GM12878 (cell line): Measurements from ENCODE around the gene SLC23A1. TPM values are rescaled to one million over a fixed set of nuclear protein-coding genes. Genes with fewer than 3 reads are reported as not detected.

Source experiments
- CBFB ChIP-seq: IDR thresholded peaks from 2 replicates; pipeline ENCODE4 v1.6.1; 2016; ENCODE audit warnings: antibody characterized with exemption, low read depth
- CBX3 ChIP-seq: fragments of 200-600 bp; sonication (generic); IDR thresholded peaks from 2 replicates; pipeline ENCODE4 v1.6.1; 2016; ENCODE audit warnings: low read depth, borderline replicate concordance
- HSF1 ChIP-seq: fragments of 150-350 bp; IDR thresholded peaks from 2 replicates; pipeline ENCODE4 v1.6.1; 2014; ENCODE audit warnings: mild to moderate bottlenecking, low read depth, low read length
- JUND ChIP-seq: IDR thresholded peaks from 2 replicates; pipeline ENCODE4 v1.6.1; 2012; ENCODE audit warnings: low read depth, mild to moderate bottlenecking, low read length, improper control_type of control experiment, moderate library complexity
- MEF2B ChIP-seq: fragments of 450-650 bp; IDR thresholded peaks from 2 replicates; pipeline ENCODE4 v1.6.1; 2018; ENCODE audit warnings: mild to moderate bottlenecking, moderate library complexity; ENCODE audit not compliant: partially characterized antibody, poor library complexity, severe bottlenecking
- MTA2 ChIP-seq: fragments of 450-650 bp; IDR thresholded peaks from 2 replicates; pipeline ENCODE4 v1.6.1; 2016; ENCODE audit warnings: low read depth, mild to moderate bottlenecking, moderate library complexity
- PAX8 ChIP-seq: fragments of 450-650 bp; IDR thresholded peaks from 2 replicates; pipeline ENCODE4 v1.6.1; 2017; ENCODE audit warnings: mild to moderate bottlenecking, moderate library complexity
- PRDM15 ChIP-seq: fragments of 450-650 bp; formaldehyde crosslinking; IDR thresholded peaks from 2 replicates; pipeline ENCODE4 v1.4.0; 2020; ENCODE audit warnings: mild to moderate bottlenecking, moderate library complexity
- RFX5 ChIP-seq: IDR thresholded peaks from 2 replicates; pipeline ENCODE4 v1.6.1; 2011; ENCODE audit warnings: low read depth, low read length, improper control_type of control experiment
- SMAD5 ChIP-seq: IDR thresholded peaks from 2 replicates; pipeline ENCODE4 v1.6.1; 2016; ENCODE audit warnings: antibody characterized with exemption, low read depth
- SPI1 ChIP-seq: IDR thresholded peaks from 2 replicates; pipeline ENCODE4 v1.6.1; 2011; ENCODE audit warnings: low read depth, mild to moderate bottlenecking, low read length, moderate library complexity, borderline replicate concordance; ENCODE audit not compliant: insufficient read depth
- TARDBP ChIP-seq: IDR thresholded peaks from 2 replicates; pipeline ENCODE4 v1.6.1; 2016; ENCODE audit warnings: borderline replicate concordance
- TBL1XR1 ChIP-seq: IDR thresholded peaks from 2 replicates; pipeline ENCODE4 v1.6.1; 2012; ENCODE audit warnings: low read depth, low read length, improper control_type of control experiment
- ZBTB40 ChIP-seq: fragments of 450-650 bp; IDR thresholded peaks from 2 replicates; pipeline ENCODE4 v1.6.1; 2016; ENCODE audit warnings: mild to moderate bottlenecking, moderate library complexity, borderline replicate concordance
- ZNF592 ChIP-seq: fragments of 450-650 bp; IDR thresholded peaks from 2 replicates; pipeline ENCODE4 v1.6.1; 2017; ENCODE audit warnings: mild to moderate bottlenecking, moderate library complexity
- polyA plus RNA-seq, 11 experiments: library from polyadenylated mRNA; depleted of rRNA in 4 of 11; unstranded in 6 of 11; stranded (reverse) in 5 of 11; fragments of >200 nt; fragmentation: Nextera tagmentation in 4 of 11; fragmentation: Illumina TruSeq in 1 of 11; extraction: Ambion mirVana in 4 of 11; extraction: Trizol in 1 of 11; gene quantifications; 1 replicate in 1 of 11; 2 replicates in 10 of 11; pipeline versions ENCODE4 v1.2.1 to v1.2.3, GENCODE V29; 2011 to 2016; ENCODE audit warnings: inconsistent platforms in 2 of 11, missing spikeins in 2 of 11, low read depth in 1 of 11
- total RNA-seq, 4 experiments: library from RNA; depleted of rRNA in 3 of 4; stranded (reverse); fragments of >200 nt in 3 of 4; fragmentation: Illumina TruSeq in 1 of 4; extraction: Trizol in 1 of 4; gene quantifications; 2 replicates each; pipeline versions ENCODE4 v1.2.1 to v1.2.3, GENCODE V29; 2013 to 2021

The SLC23A1 gene
- total and polyA plus RNA-seq, 10 of the 15 experiments (the other 5 are each of a cell fraction or from before 2014, with no cell fraction given), result 0.35 to 4.7 (median 1.6) TPM

GRCh38 chr5:139407517-139407916 lies 24.4 kb upstream of the SLC23A1 start (continued):
- TF ChIP-seq ZBTB40, result peak; percentile 15; the same call in 1 of the 2 replicates
- no peak for TF ChIP-seq TBL1XR1
- no peak for TF ChIP-seq RFX5
- peak; percentile 81; the same call in 1 of the 2 replicates for TF ChIP-seq PAX8
- TF ChIP-seq SPI1, result peak; percentile 63; the same call in 1 of the 2 replicates
- TF ChIP-seq CBX3, result no peak
- no peak for TF ChIP-seq HSF1
- no peak for TF ChIP-seq TARDBP
- peak; percentile 77 for TF ChIP-seq MEF2B
- TF ChIP-seq JUND, result no peak
- no peak for TF ChIP-seq ZNF592
- no peak for TF ChIP-seq CBFB
- no peak for TF ChIP-seq PRDM15 (CRISPR knock-in tag)
- no peak for TF ChIP-seq SMAD5
- TF ChIP-seq MTA2, result peak; percentile 68; the same call in 1 of the 2 replicates
